ENCODE results near the gene MICU1. TPM values are rescaled to one million over a fixed set of nuclear protein-coding genes. Genes with fewer than 3 reads are reported as not detected.

Gene MICU1
- total RNA-seq, 1 donor from 2014 or later, result 58.2 TPM

DNA sequence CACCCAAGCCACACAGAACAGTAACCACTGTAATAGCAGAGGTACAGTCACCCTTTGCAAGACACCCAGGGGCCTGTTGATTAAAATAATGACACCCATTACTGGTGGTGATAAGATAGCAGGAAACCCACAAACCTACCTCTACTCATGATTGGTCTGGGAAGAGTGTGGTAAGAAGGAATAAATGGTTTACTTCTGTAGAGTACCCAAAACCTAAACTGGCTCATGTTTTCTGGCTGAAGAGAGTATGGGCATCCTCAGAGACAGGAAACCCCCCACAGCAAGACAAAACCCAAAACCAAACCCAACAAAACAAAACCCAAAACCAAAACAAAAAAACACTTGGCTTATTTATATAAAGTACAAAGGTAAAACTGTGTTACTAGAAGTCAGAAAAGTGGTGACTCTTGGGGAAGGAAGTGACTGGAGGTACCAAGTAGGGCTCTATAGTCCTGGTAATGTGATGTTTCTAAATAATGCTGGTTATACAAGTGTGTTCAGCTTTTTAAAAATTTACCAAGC is 255.6 kb downstream of the MICU1 start:
- H3K27me3 Mint-ChIP-seq (ENCODE audit: low read depth), result no peaks in the 10 kb centered on the region
- peaks cover 3% of the 10 kb centered on the region for H3K4me1 Mint-ChIP-seq
- H3K4me3 Mint-ChIP-seq, result no peak overlapping the region
- H3K27ac Mint-ChIP-seq, result no peak overlapping the region
- peaks cover 30% of the 10 kb centered on the region for H3K36me3 Mint-ChIP-seq
- TF ChIP-seq, protein P1, sequence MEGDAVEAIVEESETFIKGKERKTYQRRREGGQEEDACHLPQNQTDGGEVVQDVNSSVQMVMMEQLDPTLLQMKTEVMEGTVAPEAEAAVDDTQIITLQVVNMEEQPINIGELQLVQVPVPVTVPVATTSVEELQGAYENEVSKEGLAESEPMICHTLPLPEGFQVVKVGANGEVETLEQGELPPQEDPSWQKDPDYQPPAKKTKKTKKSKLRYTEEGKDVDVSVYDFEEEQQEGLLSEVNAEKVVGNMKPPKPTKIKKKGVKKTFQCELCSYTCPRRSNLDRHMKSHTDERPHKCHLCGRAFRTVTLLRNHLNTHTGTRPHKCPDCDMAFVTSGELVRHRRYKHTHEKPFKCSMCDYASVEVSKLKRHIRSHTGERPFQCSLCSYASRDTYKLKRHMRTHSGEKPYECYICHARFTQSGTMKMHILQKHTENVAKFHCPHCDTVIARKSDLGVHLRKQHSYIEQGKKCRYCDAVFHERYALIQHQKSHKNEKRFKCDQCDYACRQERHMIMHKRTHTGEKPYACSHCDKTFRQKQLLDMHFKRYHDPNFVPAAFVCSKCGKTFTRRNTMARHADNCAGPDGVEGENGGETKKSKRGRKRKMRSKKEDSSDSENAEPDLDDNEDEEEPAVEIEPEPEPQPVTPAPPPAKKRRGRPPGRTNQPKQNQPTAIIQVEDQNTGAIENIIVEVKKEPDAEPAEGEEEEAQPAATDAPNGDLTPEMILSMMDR (IDR thresholded peaks at IDR 0.05; ENCODE audit: unreplicated experiment), result no peak
- H3K9me3 Mint-ChIP-seq, result no peaks in the 10 kb centered on the region
- DNase-seq (ENCODE audit: low spot score in 2 of 2, unreplicated experiment in 2 of 2), result no peak

DNA sequence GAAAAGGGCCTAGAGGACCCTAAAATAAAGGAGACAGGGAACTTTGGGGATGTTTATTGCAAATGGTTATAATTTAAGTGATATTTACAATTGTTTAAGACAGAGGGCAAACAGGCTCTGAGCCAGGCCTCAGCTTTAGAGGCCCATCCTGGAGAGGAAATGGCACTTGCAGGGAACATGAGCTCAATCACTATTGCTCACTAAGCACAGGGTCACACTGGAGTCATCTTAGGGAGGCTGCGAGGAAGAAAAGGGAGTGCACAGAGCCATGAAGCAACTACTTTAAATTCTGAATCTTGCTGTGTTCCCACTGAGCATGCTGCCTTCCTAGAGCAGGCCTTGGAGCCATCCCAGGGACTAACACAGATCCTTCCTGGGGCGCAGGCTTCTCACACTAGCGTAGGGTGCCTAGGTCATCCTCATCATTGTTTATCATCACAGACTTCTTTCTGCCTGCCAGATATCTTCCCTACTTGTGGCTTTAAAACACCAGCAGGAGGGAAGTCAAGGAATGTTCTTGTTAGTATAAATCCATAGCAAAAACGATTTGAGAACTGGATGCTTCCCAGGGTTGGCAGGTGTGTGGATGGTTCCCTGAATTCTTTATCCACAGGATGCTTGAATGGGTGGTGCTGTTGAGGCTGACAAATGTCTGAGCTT is 258.4 kb downstream of the MICU1 start:
- Mint-ChIP-seq H3K27me3 (ENCODE audit: low read depth) (no peaks in the 10 kb centered on the region), H3K36me3 (peaks cover 26% of the 10 kb centered on the region), H3K4me1 (peaks cover 7% of the 10 kb centered on the region), H3K4me3 (no peak overlapping the region), H3K9me3 (no peaks in the 10 kb centered on the region), H3K27ac (no peak overlapping the region)
- TF ChIP-seq, protein P1 (IDR thresholded peaks at IDR 0.05; ENCODE audit: unreplicated experiment), result no peak
- no peak for DNase-seq (ENCODE audit: low spot score in 2 of 2, unreplicated experiment in 2 of 2)

DNA sequence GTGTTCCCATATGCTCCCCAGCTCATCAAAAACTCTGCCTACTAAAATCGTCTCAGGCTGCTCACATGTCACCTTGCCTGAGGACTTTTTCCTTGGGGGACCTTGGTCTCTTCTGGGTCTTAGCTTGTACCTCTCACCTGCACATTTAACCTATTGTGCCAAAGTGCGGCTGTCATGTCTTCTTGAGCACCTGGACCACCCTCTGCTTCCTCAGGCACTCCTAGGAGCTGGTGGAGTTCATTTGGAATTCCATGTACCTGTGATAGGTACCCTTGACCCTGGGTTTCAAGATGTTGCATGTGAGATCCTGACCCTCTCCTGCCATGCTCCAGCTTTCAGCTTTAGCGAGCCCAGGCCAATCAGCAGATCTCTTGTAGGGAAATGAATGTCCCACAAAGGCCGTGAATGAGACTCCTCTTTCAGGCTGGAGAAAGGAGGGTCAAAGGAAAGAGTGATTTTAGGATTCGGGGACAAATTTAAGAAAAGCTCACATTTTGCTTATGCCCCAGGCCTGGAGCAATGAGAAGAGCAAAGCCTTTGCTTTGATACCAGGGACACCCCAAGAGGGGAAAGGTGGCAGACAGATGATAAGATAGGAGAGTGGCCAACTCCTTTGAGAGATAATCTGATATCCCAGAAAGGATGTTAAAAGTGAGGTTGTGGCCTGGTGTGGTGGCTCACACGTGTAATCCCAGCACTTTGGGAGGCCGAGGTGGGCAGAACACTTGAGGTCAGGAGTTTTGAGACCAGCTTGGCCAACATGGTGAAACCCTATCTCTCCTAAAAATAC is 260.6 kb downstream of the MICU1 start:
- Mint-ChIP-seq H3K36me3 (peaks cover 24% of the 10 kb centered on the region), H3K9me3 (no peaks in the 10 kb centered on the region), H3K4me1 (peaks cover 7% of the 10 kb centered on the region), H3K27ac (peak overlapping the region; percentile 59), H3K4me3 (no peak overlapping the region), H3K27me3 (ENCODE audit: low read depth) (no peaks in the 10 kb centered on the region)
- TF ChIP-seq, protein P1 (IDR thresholded peaks at IDR 0.05; ENCODE audit: unreplicated experiment), result no peak
- no peak for DNase-seq (ENCODE audit: low spot score in 2 of 2, unreplicated experiment in 2 of 2)

DNA sequence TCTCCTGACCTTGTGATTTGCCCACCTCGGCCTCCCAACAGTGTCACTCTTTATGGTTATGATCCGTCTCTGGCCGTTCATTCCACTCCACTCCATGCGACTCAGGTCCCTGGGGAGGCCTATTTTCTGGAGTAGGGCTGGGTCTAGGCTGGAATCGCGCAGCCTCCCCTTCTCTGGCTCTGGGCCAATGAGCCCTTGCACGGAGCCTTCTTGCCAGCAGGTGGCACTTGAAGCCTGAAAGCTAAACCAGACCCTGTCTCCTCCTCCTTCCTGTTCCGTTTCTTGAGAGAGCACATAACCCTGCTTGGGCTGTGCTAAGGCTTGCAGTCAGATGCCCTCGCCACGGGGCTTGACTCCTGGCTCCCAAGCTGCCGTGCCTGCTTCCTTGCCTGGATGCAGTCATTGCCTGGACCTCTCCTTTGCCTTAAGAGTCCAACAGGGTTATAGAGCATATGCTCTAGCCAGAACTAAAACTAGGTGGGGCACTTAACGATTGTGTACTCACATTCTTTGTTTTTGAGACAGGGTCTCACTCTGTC is 261.6 kb downstream of the MICU1 start:
- DNase-seq (ENCODE audit: low spot score in 2 of 2, unreplicated experiment in 2 of 2), result peak; percentile 80 to 94
- H3K4me3 Mint-ChIP-seq, result no peak overlapping the region
- peaks cover 7% of the 10 kb centered on the region for H3K4me1 Mint-ChIP-seq
- no peaks in the 10 kb centered on the region for H3K27me3 Mint-ChIP-seq (ENCODE audit: low read depth)
- H3K36me3 Mint-ChIP-seq, result peaks cover 22% of the 10 kb centered on the region
- peak overlapping the region; percentile 68 for H3K27ac Mint-ChIP-seq
- TF ChIP-seq, protein P1 (IDR thresholded peaks at IDR 0.05; ENCODE audit: unreplicated experiment), result peak; percentile 84
- no peaks in the 10 kb centered on the region for H3K9me3 Mint-ChIP-seq

DNA sequence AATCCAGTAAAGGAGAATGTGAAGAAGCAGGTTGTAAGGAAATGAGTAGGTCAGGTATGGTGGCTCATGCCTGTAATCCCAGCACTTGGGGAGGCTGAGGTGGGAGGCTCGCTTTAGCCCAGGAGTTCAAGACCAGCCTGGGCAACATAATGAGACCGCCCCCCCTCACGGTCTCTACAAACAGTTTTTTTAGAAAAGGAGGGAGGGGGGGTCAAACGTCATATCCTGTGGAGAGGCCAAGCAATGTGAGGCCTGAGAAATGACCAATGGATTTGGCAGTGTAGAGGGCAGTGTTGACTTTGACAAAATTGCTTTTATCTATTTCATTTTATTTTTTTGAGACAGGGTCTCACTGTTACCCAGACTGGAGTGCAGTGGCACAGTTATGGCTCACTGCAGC is 268.9 kb downstream of the MICU1 start:
- DNase-seq (ENCODE audit: low spot score in 2 of 2, unreplicated experiment in 2 of 2), result no peak
- Mint-ChIP-seq H3K27ac (no peak overlapping the region), H3K4me3 (no peak overlapping the region), H3K27me3 (ENCODE audit: low read depth) (no peaks in the 10 kb centered on the region), H3K4me1 (peaks cover 25% of the 10 kb centered on the region), H3K9me3 (peaks cover 4% of the 10 kb centered on the region), H3K36me3 (peaks cover 2% of the 10 kb centered on the region)
- TF ChIP-seq, protein P1 (IDR thresholded peaks at IDR 0.05; ENCODE audit: unreplicated experiment), result no peak

Measured in mesothelial cell of epicardium (in vitro differentiated cells).